Activated B cell treated with CpG ODN at 0.5 μM for 24 hours (primary cell): ENCODE data around the gene TSSK6. TPM values are rescaled to one million over a fixed set of nuclear protein-coding genes. Genes with fewer than 3 reads are reported as not detected.

Experiments used
- ATAC-seq: fragments of 200-7000 bp; cut with Tn5 transposase; one replicate; pipeline ENCODE4 v1.10.0; 2021; ENCODE audit warnings: low read depth, mild to moderate bottlenecking, moderate library complexity
- CTCF ChIA-PET: fragments of 350-600 bp; sonication (Branson Sonifier 250); formaldehyde crosslinking; loops from one replicate; lab custom pipeline; 2021; ENCODE audit warnings: antibody characterized with exemption; lab: Charles Lee
- POLR2A ChIA-PET: fragments of 350-600 bp; sonication (Branson Sonifier 250); formaldehyde crosslinking; loops from one replicate; lab custom pipeline; 2021; ENCODE audit warnings: antibody characterized with exemption; lab: Charles Lee
- DNase-seq: peaks from one replicate; pipeline ENCODE4 v3.0.0; 2022
- H3K27ac Mint-ChIP-seq: one replicate; pipeline ENCODE4 v1.8.0; 2020; ENCODE audit warnings: mixed read lengths
- H3K27me3 Mint-ChIP-seq: one replicate; pipeline ENCODE4 v1.8.0; 2021; ENCODE audit warnings: mixed read lengths
- H3K36me3 Mint-ChIP-seq: one replicate; pipeline ENCODE4 v1.8.0; 2021; ENCODE audit warnings: low read depth, mixed read lengths
- H3K4me1 Mint-ChIP-seq: one replicate; pipeline ENCODE4 v1.8.0; 2021; ENCODE audit warnings: mixed read lengths
- H3K4me3 Mint-ChIP-seq: one replicate; pipeline ENCODE4 v1.8.0; 2020; ENCODE audit warnings: mild to moderate bottlenecking, mixed read lengths
- H3K9me3 Mint-ChIP-seq: one replicate; pipeline ENCODE4 v1.8.0; 2020; ENCODE audit warnings: mixed read lengths
- intact Hi-C: fragments of 100-400 bp; cut with micrococcal nuclease; formaldehyde crosslinking; loops from one replicate; pipeline ENCODE4 v1.15.1; 2024
- total RNA-seq: library from RNA; stranded (reverse); gene quantifications from 2 replicates; pipeline ENCODE4 v1.2.3, GENCODE V29; 2022
- TF ChIP-seq, protein P1 (sequence below): fragments of 200-600 bp; IDR thresholded peaks from one replicate; pipeline ENCODE4 v1.8.0; 2022; ENCODE audit warnings: antibody characterized with exemption, mild to moderate bottlenecking

TSSK6 gene
- total RNA-seq, 1 donor from 2014 or later = 4.3 TPM

DNA sequence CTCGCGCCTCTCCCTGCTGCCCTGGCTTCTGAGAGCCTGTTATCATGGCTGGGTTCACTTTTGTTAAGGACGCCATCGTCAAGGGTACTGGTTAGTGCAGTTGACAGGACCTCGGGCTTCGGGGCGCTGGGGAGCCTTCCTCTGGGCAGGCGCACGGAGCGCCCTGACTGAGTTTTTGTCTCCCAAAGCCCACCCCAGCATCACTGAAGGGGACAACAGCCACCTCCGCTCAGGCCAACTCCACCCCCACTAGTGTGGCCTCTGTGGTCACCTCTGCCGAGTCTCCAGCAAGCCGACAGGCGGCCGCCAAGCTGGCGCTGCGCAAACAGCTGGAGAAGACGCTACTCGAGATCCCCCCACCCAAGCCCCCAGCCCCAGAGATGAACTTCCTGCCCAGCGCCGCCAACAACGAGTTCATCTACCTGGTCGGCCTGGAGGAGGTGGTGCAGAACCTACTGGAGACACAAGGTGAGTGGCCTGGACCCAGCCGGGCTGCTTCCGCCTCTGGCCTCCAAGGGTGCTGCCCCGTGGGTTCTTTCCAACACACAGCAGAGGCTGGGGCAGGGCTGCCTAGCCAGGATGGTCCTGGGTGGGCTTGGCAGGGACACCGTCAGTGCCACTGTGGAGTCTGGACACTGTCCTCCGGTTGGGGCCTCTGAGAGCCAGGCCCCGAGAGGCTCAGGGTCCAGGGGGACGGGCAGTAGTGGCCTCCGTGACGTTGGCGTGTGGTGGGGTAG lies 16.9 kb downstream of the TSSK6 start:
- ChIA-PET POLR2A (no interaction called here), CTCF (no interaction called here)
- H3K27me3 Mint-ChIP-seq = no peaks in the 10 kb centered on the region
- H3K4me3 Mint-ChIP-seq = no peak overlapping the region
- ATAC-seq (no peak), DNase-seq (no peak)
- H3K27ac Mint-ChIP-seq = no peak overlapping the region
- H3K4me1 Mint-ChIP-seq = no peaks in the 10 kb centered on the region
- intact Hi-C loops = no loop called here
- peaks cover 91% of the 10 kb centered on the region for H3K36me3 Mint-ChIP-seq
- no peaks in the 10 kb centered on the region for H3K9me3 Mint-ChIP-seq
- TF ChIP-seq, protein P1, sequence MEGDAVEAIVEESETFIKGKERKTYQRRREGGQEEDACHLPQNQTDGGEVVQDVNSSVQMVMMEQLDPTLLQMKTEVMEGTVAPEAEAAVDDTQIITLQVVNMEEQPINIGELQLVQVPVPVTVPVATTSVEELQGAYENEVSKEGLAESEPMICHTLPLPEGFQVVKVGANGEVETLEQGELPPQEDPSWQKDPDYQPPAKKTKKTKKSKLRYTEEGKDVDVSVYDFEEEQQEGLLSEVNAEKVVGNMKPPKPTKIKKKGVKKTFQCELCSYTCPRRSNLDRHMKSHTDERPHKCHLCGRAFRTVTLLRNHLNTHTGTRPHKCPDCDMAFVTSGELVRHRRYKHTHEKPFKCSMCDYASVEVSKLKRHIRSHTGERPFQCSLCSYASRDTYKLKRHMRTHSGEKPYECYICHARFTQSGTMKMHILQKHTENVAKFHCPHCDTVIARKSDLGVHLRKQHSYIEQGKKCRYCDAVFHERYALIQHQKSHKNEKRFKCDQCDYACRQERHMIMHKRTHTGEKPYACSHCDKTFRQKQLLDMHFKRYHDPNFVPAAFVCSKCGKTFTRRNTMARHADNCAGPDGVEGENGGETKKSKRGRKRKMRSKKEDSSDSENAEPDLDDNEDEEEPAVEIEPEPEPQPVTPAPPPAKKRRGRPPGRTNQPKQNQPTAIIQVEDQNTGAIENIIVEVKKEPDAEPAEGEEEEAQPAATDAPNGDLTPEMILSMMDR = no peak

DNA sequence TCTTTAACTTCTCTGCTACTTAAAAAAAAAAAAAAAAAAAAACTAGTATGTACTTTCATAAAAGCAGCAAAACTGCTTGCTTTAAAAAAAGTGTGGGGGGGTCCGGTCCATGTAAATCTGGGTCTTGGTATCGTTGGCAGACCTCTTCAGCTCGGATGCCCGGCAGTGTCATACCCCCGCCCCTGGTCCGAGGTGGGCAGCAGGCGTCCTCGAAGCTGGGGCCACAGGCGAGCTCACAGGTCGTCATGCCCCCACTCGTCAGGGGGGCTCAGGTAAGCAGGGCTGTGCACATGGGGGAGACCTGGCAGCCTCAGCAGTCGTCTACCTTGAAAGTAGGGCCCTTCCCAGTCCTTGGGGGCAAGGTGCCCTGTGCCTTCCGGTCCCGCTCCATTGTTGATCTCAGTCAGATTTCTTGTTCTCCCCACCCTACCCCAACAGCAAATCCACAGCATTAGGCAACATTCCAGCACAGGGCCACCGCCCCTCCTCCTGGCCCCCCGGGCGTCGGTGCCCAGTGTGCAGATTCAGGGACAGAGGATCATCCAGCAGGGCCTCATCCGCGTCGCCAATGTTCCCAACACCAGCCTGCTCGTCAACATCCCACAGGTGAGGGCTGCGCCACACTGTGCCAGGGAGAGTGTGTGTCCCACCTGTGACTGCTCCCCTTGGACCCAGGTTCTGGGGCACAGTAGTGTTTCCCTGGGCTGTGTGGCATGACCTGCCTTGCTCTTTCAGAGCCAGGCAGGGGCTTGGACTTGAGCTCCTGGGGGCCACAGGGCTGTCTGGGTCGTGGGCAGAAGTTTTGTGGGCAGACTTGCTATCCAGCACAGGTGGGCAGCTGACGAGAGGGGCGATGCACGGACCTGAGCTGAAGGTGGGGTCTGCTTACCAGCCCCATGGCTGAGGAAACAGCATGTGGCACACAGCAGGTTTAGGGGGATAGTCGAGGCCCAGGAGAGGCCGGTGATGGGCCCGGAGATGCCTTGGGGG lies 19.4 kb downstream of the TSSK6 start:
- DNase-seq (no peak), ATAC-seq (no peak)
- Mint-ChIP-seq H3K27me3 (no peaks in the 10 kb centered on the region), H3K4me3 (no peak overlapping the region), H3K9me3 (no peaks in the 10 kb centered on the region), H3K27ac (no peak overlapping the region), H3K4me1 (no peaks in the 10 kb centered on the region), H3K36me3 (peaks cover 82% of the 10 kb centered on the region)
- ChIA-PET CTCF (interaction anchor here (0.7 kb wide), 1 partner anchor 110 kb away, joined by 3 read pairs; no protein-coding TSS in a partner anchor), POLR2A (no interaction called here)
- TF ChIP-seq, protein P1 = no peak
- intact Hi-C loops = no loop called here

DNA sequence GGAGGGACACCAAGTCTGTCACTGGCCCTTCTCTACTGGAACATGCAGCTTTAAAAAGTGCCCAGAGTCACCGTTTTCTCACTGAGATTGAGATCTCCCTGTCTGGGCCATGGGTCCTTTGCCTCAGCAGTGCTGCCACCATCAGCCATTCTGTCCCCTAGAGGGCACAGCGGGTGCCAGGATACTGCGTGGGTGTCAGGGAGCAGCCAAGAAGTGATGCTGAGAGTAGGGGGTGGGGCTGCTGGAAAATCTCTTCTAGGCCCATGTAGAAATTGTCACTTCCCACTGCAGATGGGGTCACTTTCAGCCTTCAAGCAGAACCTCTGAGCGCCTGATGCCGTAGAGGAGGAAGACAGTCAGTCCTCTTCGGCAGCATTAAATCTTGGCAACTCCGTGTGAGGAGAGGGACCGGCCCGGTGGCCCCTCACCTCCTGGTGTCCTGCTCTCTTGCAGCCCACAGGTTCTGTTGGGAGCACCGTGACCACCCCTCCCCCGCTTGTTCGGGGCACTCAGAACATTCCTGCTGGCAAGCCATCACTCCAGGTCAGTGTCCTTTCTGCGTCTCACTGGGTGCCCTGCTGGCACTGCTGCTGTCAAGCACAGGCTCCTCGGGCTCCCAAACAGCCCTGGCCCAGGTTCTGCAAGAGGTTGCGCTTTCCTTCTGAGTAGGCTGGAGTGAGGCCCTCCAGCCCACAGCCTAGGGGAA lies 21.4 kb downstream of the TSSK6 start:
- intact Hi-C loops = no loop called here
- H3K27me3 Mint-ChIP-seq = no peaks in the 10 kb centered on the region
- H3K4me3 Mint-ChIP-seq = no peak overlapping the region
- no peak overlapping the region for H3K27ac Mint-ChIP-seq
- ATAC-seq (no peak), DNase-seq (no peak)
- POLR2A ChIA-PET = no interaction called here
- H3K36me3 Mint-ChIP-seq = peaks cover 68% of the 10 kb centered on the region
- no peaks in the 10 kb centered on the region for H3K9me3 Mint-ChIP-seq
- TF ChIP-seq, protein P1 = no peak
- peaks cover 17% of the 10 kb centered on the region for H3K4me1 Mint-ChIP-seq
- CTCF ChIA-PET = no interaction called here

DNA sequence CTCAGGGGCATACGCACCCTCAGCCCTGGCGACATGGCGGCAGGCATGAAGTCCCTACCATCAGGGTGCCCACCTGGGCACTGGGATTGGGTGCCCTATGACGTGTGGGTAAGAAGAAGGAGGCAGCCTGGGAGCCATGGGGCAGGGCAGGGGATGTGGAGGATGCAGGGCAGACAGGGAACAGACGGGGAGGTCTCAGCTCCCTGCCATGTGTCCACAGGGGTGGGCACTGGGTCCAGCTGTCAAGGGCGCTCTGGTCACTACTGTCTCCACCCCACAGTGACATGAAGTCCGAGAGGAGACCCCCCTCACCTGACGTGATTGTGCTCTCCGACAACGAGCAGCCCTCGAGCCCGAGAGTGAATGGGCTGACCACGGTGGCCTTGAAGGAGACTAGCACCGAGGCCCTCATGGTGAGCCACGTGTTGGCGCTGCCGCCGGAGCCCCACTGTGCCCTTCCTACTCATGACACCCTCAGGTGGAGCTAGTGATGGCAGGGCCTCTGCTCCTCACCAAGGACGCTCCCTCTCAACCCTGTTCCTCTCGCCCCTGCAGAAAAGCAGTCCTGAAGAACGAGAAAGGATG lies 23.2 kb downstream of the TSSK6 start:
- CTCF ChIA-PET = interaction anchor here (1.3 to 6.7 kb wide), 4 partner anchors 87 to 125 kb away, joined by 3 to 140 read pairs (median 32); partner anchors contain the start of gene GATAD2A
- Mint-ChIP-seq H3K27ac (no peak overlapping the region), H3K4me1 (peaks cover 34% of the 10 kb centered on the region), H3K9me3 (no peaks in the 10 kb centered on the region), H3K36me3 (peaks cover 52% of the 10 kb centered on the region), H3K27me3 (no peaks in the 10 kb centered on the region), H3K4me3 (no peak overlapping the region)
- DNase-seq = no peak
- POLR2A ChIA-PET = interaction anchor here (0.6 to 0.7 kb wide), 2 partner anchors 66 to 170 kb away, joined by 3 read pairs; no protein-coding TSS in a partner anchor
- intact Hi-C loops = no loop called here
- TF ChIP-seq, protein P1 = no peak
- ATAC-seq = no peak
